K562 (cell line): ENCODE data around the gene TANC1. TPM values are rescaled to one million over a fixed set of nuclear protein-coding genes. Genes with fewer than 3 reads are reported as not detected.

Source experiments
- ATAC-seq: fragments of 200-7000 bp; cut with Tn5 transposase; 3 replicates; pipeline ENCODE4 v1.9.1; 2020; ENCODE audit warnings: moderate library complexity
- BruUV-seq: library from RNA; stranded (reverse); fragments of 400-500 nt; replicated peaks from 2 replicates; lab custom pipeline; 2021; lab: Mats Ljungman, UMichigan
- CTCF ChIA-PET: fragments of 300-600 bp; formaldehyde crosslinking; extraction: SDS; loops from one replicate; lab custom pipeline; 2021; ENCODE audit warnings: low intra/inter-chr PET ratio; lab: Yijun Ruan, JAX
- POLR2A ChIA-PET: fragments of 300-600, 350-650 bp; sonication (Branson Sonifier 250); formaldehyde crosslinking; extraction: SDS; loops from one replicate; lab custom pipeline; 2021; ENCODE audit warnings: antibody characterized with exemption, inconsistent platforms; lab: Yijun Ruan, JAX
- DNase-seq, 4 experiments: peaks; one replicate each; pipeline versions ENCODE4 v3.0.0 to v3.0.0-alpha.2; 2011 to 2018; ENCODE audit warnings: low spot score in 3 of 4, mixed read lengths in 3 of 4; ENCODE audit errors: extremely low read depth in 1 of 4
- FAIRE-seq: peaks from 2 replicates; lab custom pipeline; 2011; peaks lifted over from hg19 to GRCh38; lab: Jason Lieb, UNC
- H2AFZ ChIP-seq: 2 replicates; pipeline ENCODE4 v1.6.0; 2011; ENCODE audit warnings: low read depth, low read length, control low read depth, inconsistent platforms
- H3K27ac ChIP-seq: fragments of 200-600 bp; 3 replicates; pipeline ENCODE4 v1.8.0; 2011; ENCODE audit warnings: low read depth, mild to moderate bottlenecking, control low read depth, inconsistent platforms, low read length, moderate library complexity, mixed read lengths; ENCODE audit errors: extremely low read depth
- H3K27me3 ChIP-seq, 2 experiments: fragments of 300-600 bp in 1 of 2; 2 replicates in 1 of 2; 3 replicates in 1 of 2; pipeline versions ENCODE4 v1.6.0 to v1.8.0; 2011; ENCODE audit warnings: inconsistent platforms in 2 of 2, low read length in 2 of 2, mild to moderate bottlenecking in 1 of 2, mixed read lengths in 1 of 2, moderate library complexity in 1 of 2; ENCODE audit not compliant: control insufficient read depth in 2 of 2, insufficient read depth in 2 of 2
- H3K36me3 ChIP-seq: fragments of 300-600 bp; 3 replicates; pipeline ENCODE4 v1.8.0; 2011; ENCODE audit warnings: mild to moderate bottlenecking, low read length, inconsistent platforms; ENCODE audit not compliant: control insufficient read depth, insufficient read depth
- H3K4me1 ChIP-seq, 2 experiments: fragments of 200-600 bp in 1 of 2; replicated peaks in 1 of 2; 2 replicates in 1 of 2; 3 replicates in 1 of 2; pipeline versions ENCODE4 v1.5.1 to v1.8.0; 2011; ENCODE audit warnings: inconsistent platforms in 2 of 2, low read length in 2 of 2, mild to moderate bottlenecking in 1 of 2, mixed read lengths in 1 of 2, moderate library complexity in 1 of 2; ENCODE audit not compliant: control insufficient read depth in 2 of 2, insufficient read depth in 2 of 2
- H3K4me2 ChIP-seq: 2 replicates; pipeline ENCODE4 v1.6.1; 2011; ENCODE audit warnings: low read length, control low read depth, inconsistent platforms, mixed read lengths; ENCODE audit not compliant: insufficient read depth
- H3K4me3 ChIP-seq: fragments of 200-600 bp; sonication (generic), shearing (Covaris generic); 2 replicates; pipeline ENCODE4 v1.5.1; 2016; ENCODE audit warnings: control low read depth, inconsistent platforms
- H3K79me2 ChIP-seq: fragments of 200-600 bp; 3 replicates; pipeline ENCODE4 v1.8.0; 2011; ENCODE audit warnings: low read length, inconsistent platforms; ENCODE audit not compliant: control insufficient read depth, insufficient read depth
- H3K9ac ChIP-seq, 2 experiments: 2 replicates each; pipeline versions ENCODE4 v1.6.0 to v1.6.1; 2011; ENCODE audit warnings: low read depth in 2 of 2, low read length in 2 of 2, control low read depth in 1 of 2, inconsistent platforms in 1 of 2, mild to moderate bottlenecking in 1 of 2, mixed read lengths in 1 of 2; ENCODE audit not compliant: insufficient read depth in 1 of 2
- H3K9me1 ChIP-seq: one replicate; pipeline ENCODE4 v1.6.0; 2011; ENCODE audit warnings: inconsistent platforms, mild to moderate bottlenecking, low read length, moderate library complexity; ENCODE audit not compliant: control insufficient read depth, insufficient read depth
- H3K9me3 ChIP-seq: replicated peaks from 2 replicates; pipeline ENCODE4 v1.5.1; 2011; ENCODE audit warnings: low read depth, low read length, inconsistent platforms; ENCODE audit not compliant: control insufficient read depth, insufficient read depth
- H4K20me1 ChIP-seq: replicated peaks from 2 replicates; pipeline ENCODE4 v1.6.1; 2011; ENCODE audit warnings: low read length, inconsistent platforms, mixed read lengths; ENCODE audit not compliant: control insufficient read depth, insufficient read depth
- CCNT2 ChIP-seq: IDR thresholded peaks from 2 replicates; pipeline ENCODE4 v1.6.1; 2011; ENCODE audit warnings: borderline replicate concordance, low read depth, mild to moderate bottlenecking, moderate library complexity, mixed read lengths, low read length; ENCODE audit not compliant: insufficient read length; ENCODE audit errors: extremely low read depth
- EZH2 ChIP-seq: IDR thresholded peaks from 2 replicates; pipeline ENCODE4 v1.6.1; 2012; ENCODE audit warnings: low read depth, mild to moderate bottlenecking, inconsistent platforms, low read length, borderline replicate concordance
- GATAD2B ChIP-seq: fragments of 450-650 bp; IDR thresholded peaks from 2 replicates; pipeline ENCODE4 v1.6.1; 2017; ENCODE audit warnings: mild to moderate bottlenecking, borderline replicate concordance
- MAFG ChIP-seq: fragments of 450-650 bp; conservative IDR thresholded peaks from 2 replicates; pipeline ENCODE4 v1.6.1; 2016; ENCODE audit warnings: missing genetic modification characterization, missing compliant biosample characterization
- MTF1 ChIP-seq: fragments of 250-450 bp; sonication (Bioruptor Pico); IDR thresholded peaks from 2 replicates; pipeline ENCODE4 v1.9.0; 2021; ENCODE audit warnings: moderate library complexity, mild to moderate bottlenecking, inconsistent platforms, borderline replicate concordance
- NR0B1 ChIP-seq: fragments of 450-650 bp; IDR thresholded peaks from one replicate; pipeline ENCODE4 v1.6.1; 2018; ENCODE audit warnings: mild to moderate bottlenecking, moderate library complexity; ENCODE audit not compliant: partially characterized antibody
- PHF8 ChIP-seq: fragments of 200-600 bp; sonication (generic); IDR thresholded peaks from 2 replicates; pipeline ENCODE4 v1.6.1; 2012; ENCODE audit warnings: mixed run types, mild to moderate bottlenecking, inconsistent platforms, low read length, moderate library complexity, borderline replicate concordance
- POLR3A ChIP-seq: IDR thresholded peaks from 2 replicates; pipeline ENCODE4 v1.6.1; 2011; ENCODE audit warnings: borderline replicate concordance, mild to moderate bottlenecking, moderate library complexity; ENCODE audit not compliant: insufficient read length, insufficient read depth; ENCODE audit errors: extremely low read depth
- ZNF140 ChIP-seq: fragments of 250-450 bp; sonication (Bioruptor Pico); IDR thresholded peaks from 2 replicates; pipeline ENCODE4 v1.8.0; 2021; ENCODE audit warnings: moderate library complexity, mild to moderate bottlenecking, inconsistent platforms
- WGBS: fragments of 100-300 bp; shearing (Covaris generic); methylation state at CpG from one replicate; pipeline ENCODE4 v1.1.6; 2016; ENCODE audit warnings: low coverage, mixed read lengths; ENCODE audit not compliant: insufficient coverage; ENCODE audit errors: missing lambda C conversion rate; 5-methylcytosine and 5-hydroxymethylcytosine counted together
- in situ Hi-C: fragments of 300-500 bp; cut with MboI; formaldehyde crosslinking; loops from 4 replicates; pipeline ENCODE4 v1.15.0; 2018; ENCODE audit warnings: inconsistent platforms, mixed read lengths
- intact Hi-C: fragments of 100-400 bp; cut with micrococcal nuclease; formaldehyde crosslinking; loops from 2 replicates; pipeline ENCODE4 v1.14.2; 2022
- polyA plus RNA-seq, 8 experiments: library from polyadenylated mRNA; depleted of rRNA in 4 of 8; stranded (reverse) in 5 of 8; unstranded in 3 of 8; fragments of >200 nt; fragmentation: Nextera tagmentation in 2 of 8; fragmentation: Illumina TruSeq in 1 of 8; extraction: Ambion mirVana in 2 of 8; extraction: Trizol in 1 of 8; gene quantifications; 2 replicates each; pipeline versions ENCODE4 v1.2.1 to v1.2.3, GENCODE V29; 2011 to 2014; ENCODE audit warnings: inconsistent platforms in 1 of 8, missing spikeins in 1 of 8
- total RNA-seq, 7 experiments: library from RNA; depleted of rRNA in 6 of 7; stranded (reverse); fragments of >200 nt in 6 of 7; fragmentation: Illumina TruSeq in 2 of 7; extraction: Trizol in 2 of 7; gene quantifications; 2 replicates each; pipeline versions ENCODE4 v1.2.1 to v1.2.3, GENCODE V29; 2011 to 2021; ENCODE audit warnings: low replicate concordance in 1 of 7
- TF ChIP-seq, protein P1 (sequence below): IDR thresholded peaks from 3 replicates; pipeline ENCODE4 v1.6.1; 2011; ENCODE audit warnings: borderline replicate concordance, mild to moderate bottlenecking, moderate library complexity; ENCODE audit not compliant: insufficient read length; ENCODE audit errors: extremely low read depth

Gene TANC1
- total and polyA plus RNA-seq, 9 of the 15 experiments (the other 6 are each of a cell fraction or from before 2014, with no cell fraction given), result under 0.01 to 0.20 (median 0.07) TPM; not detected in 1

- no peak for ATAC-seq
- Histone ChIP-seq H2AFZ (no peak overlapping the region), H3K4me3 (no peak overlapping the region), H3K9me3 (no peaks in the 10 kb centered on the region), H3K27ac (no peak overlapping the region), H3K36me3 (no peaks in the 10 kb centered on the region), H3K9ac (no peak overlapping the region), H3K4me2 (no peak overlapping the region), H3K79me2 (no peaks in the 10 kb centered on the region), H3K27me3 (peaks cover 40 to 65% of the 10 kb centered on the region in 2 experiments), H3K9me1 (no peaks in the 10 kb centered on the region), H3K4me1 (no peaks in the 10 kb centered on the region), H4K20me1 (peaks cover 15% of the 10 kb centered on the region; the same call in 1 of the 2 replicates)
- intact Hi-C loops (no loop called here), in situ Hi-C loops (loop anchor here (10.0 kb wide), 1 partner anchor 284 kb away; no protein-coding TSS in a partner anchor)
- BruUV-seq, result no TSS peak
- ChIA-PET POLR2A (interaction anchor here (0.5 to 1.7 kb wide), 7 partner anchors 9 to 533 kb away, joined by 3 to 7 read pairs (median 4); no protein-coding TSS in a partner anchor), CTCF (no interaction called here)
- FAIRE-seq, result no peak
- TF ChIP-seq EZH2, result no peak
- TF ChIP-seq MAFG (tag), result no peak
- no peak for TF ChIP-seq MTF1
- no peak for TF ChIP-seq CCNT2
- TF ChIP-seq ZNF140 (CRISPR knock-in tag), result no peak
- TF ChIP-seq GATAD2B, result no peak
- no peak for TF ChIP-seq NR0B1
- TF ChIP-seq, protein P1, sequence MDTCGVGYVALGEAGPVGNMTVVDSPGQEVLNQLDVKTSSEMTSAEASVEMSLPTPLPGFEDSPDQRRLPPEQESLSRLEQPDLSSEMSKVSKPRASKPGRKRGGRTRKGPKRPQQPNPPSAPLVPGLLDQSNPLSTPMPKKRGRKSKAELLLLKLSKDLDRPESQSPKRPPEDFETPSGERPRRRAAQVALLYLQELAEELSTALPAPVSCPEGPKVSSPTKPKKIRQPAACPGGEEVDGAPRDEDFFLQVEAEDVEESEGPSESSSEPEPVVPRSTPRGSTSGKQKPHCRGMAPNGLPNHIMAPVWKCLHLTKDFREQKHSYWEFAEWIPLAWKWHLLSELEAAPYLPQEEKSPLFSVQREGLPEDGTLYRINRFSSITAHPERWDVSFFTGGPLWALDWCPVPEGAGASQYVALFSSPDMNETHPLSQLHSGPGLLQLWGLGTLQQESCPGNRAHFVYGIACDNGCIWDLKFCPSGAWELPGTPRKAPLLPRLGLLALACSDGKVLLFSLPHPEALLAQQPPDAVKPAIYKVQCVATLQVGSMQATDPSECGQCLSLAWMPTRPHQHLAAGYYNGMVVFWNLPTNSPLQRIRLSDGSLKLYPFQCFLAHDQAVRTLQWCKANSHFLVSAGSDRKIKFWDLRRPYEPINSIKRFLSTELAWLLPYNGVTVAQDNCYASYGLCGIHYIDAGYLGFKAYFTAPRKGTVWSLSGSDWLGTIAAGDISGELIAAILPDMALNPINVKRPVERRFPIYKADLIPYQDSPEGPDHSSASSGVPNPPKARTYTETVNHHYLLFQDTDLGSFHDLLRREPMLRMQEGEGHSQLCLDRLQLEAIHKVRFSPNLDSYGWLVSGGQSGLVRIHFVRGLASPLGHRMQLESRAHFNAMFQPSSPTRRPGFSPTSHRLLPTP, result no peak
- no peak for TF ChIP-seq POLR3A
- TF ChIP-seq PHF8, result no peak
- no peak for DNase-seq
- 0% methylated on average over 4 of the region's 4 CpGs for WGBS
These were observed 220.0 kb downstream of the TANC1 start for GRCh38 chr2:159188449-159188848.
